LoVo (cell line): ENCODE measurements around the gene HOXA4.

Experiments
- DNase-seq: peaks from one replicate; pipeline ENCODE4 v3.0.0-alpha.2; 2016; ENCODE audit warnings: low spot score

The HOXA4 gene

GRCh38 chr7:27169658-27170425, 39.3 kb upstream of the HOXA4 start:
- peak; percentile 58 for DNase-seq

- peak; percentile 79 for DNase-seq
Measured at GRCh38 chr7:27168265-27168947, 37.8 kb upstream of the HOXA4 start.

GRCh38 chr7:27167916-27168264, 37.3 kb upstream of the HOXA4 start:
- peak; percentile 27 for DNase-seq

DNA sequence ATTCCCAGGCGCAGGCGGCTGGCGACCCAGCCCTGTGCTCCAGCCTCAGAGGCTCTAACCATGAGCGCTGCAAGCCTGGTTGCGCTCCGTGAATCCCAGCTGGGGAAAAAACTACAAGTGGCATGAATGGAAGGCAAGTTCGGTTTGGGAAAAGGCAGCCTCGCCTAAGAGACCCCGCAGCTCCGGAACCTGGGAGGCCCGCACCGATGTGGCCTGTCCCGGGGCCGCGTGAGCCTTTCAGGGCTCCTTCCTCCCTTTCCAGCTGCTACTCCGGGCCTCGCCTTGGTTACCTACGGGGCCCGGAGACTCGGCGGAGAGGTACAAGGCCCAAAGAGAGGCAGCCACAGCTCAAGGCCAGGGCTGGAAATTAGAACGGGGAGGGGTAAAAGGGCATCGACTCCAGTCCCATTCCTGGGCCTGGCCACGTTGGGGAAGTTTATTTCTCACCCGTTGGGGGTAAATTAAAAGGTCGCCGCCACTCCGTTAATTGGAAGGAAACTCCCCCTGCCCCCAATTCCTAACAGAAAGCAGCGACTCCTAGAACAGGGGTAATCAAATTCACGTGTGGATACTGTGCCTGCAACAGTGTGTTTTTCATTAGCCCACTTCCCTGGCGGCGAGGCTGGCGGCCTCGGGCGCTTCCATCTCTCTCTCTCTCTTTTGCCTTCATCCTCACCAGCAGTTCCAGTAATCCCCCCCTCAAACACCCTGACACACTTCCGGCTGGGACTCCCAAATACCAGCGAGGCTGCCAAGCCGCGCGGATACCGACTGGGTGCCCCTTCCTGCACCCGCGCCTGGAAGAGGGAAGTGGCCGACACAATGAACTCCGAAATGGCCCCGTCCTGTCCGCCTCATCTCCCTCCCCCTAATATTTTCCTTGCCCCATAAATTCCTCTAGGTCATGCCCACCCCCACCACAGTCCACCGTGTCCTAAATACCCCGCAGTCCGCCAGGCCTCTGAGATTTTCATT, 36.3 kb upstream of the HOXA4 start:
- peak; percentile 82 for DNase-seq

DNA sequence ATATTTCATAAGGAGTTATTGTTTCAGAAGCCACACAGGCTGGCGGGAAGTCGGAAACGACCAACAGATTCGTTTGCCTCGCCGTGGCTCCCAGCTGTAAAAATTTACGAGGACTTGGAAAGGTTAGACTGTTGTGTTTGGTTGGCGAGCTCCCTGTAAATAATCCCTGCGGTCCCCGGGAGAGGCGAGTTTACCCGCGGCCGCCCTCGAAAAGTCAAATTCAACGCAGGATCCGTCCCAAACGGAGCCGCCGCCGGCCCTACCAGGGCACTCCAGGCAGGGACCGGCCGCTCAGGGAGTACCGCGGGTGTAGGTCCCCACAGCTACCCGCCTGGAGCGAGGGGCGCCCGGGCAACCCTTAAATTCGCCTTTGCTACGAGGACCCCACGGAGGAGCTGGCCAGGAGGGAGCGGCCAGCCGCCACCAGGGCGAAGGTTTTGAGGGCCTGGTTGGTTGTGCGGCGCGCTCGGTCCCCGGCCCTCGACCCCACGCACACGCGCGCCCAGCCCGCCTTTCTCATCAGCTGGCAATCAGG, 35.5 kb upstream of the HOXA4 start:
- DNase-seq, result no peak

GRCh38 chr7:27165089-27165995, 34.8 kb upstream of the HOXA4 start, which contains the start of gene HOXA9:
Gene HOXA9, minus strand, starts transcription at chr7:27165537. Its CDS starts 80 bp downstream, at chr7:27165457.
- peak; percentile 99 for DNase-seq

- peak; percentile 57 for DNase-seq
Measured at GRCh38 chr7:27164367-27165088, 34.0 kb upstream of the HOXA4 start.

DNA sequence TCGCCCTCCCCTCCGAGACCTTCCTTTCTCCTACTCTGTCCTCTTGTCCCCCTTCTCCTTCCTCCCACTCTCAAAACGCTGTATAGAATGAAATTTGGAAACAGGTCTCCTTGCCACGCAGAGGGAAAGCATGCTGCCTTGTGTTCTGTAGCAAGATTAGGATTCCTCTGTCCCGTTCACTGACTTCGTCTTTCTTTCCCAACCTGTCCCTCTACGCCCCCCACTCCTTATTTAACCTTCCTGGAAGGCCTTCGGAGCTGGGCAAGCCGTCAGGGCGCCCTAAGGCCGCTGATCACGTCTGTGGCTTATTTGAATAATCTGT, 33.4 kb upstream of the HOXA4 start:
- no peak for DNase-seq

DNA sequence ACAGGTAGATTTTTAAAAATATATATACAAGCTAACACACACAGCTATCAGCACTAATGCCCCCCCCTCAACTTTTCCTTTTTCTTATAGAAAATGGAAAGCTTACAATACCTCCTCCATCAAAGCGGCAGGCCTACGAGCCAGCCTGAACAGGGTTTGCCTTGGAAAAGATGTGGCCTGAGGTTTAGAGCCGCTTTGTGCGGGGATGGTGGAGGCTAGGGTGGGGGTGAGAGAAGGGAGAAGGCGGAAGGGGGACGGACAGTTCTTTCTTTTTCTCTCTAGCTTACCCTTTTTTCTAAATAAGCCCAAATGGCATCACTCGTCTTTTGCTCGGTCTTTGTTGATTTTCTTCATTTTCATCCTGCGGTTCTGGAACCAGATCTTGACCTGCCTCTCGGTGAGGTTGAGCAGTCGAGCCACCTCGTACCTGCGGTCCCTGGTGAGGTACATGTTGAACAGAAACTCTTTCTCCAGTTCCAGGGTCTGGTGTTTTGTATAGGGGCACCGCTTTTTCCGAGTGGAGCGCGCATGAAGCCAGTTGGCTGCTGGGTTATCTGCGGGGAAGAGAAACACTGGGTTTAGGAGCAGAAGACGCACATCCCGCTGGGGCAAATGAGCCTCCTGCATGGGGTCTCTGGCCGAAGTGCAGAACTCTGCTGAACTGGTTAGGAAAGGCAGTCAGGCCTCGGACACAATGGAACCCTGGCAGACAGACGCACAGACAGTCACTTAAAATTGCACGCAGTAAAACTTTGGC, 32.9 kb upstream of the HOXA4 start:
- peak; percentile 24 for DNase-seq

GRCh38 chr7:27162561-27163287, 32.2 kb upstream of the HOXA4 start:
- DNase-seq, result peak; percentile 19

DNA sequence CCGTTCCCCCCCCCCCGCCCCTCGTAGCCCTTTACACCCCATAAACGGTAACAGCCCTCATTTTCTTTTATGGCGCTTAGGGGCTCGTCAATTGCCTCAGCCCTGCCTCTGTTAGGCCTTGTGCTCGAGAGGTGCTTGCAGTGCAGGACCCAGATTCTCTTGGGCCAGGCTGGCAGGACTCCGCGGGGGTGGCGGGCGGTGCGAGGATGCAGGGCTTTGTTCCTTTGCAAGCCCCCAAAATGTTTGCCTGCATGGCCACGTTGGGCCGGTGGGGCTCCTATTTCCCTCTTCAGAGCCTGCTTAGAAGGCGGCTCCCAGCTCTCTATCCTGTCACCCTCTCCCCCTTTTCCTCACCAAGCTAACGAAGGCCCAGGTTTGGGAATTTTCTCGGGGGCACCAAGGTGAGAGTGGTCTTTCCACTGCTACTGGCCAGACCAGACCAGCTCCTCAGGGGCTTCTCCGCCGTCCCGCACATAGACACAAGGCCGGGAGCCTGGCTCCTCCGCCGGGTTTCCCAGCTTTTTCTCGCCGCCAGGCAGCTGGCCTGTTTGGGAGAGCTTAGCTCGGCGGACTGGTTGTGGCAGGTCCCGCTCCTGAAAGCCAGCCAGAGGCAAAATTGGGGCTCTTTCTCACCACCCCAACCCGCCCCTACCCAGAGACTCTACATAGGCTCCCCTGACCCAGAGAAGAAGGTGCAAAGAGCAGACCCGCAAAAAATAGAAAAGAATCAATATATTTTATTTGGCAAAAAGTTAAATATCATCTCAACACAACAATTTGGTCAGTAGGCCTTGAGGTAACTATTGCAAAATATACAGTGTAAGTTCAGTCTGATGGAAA, 31.4 kb upstream of the HOXA4 start:
- DNase-seq, result peak; percentile 43

DNA sequence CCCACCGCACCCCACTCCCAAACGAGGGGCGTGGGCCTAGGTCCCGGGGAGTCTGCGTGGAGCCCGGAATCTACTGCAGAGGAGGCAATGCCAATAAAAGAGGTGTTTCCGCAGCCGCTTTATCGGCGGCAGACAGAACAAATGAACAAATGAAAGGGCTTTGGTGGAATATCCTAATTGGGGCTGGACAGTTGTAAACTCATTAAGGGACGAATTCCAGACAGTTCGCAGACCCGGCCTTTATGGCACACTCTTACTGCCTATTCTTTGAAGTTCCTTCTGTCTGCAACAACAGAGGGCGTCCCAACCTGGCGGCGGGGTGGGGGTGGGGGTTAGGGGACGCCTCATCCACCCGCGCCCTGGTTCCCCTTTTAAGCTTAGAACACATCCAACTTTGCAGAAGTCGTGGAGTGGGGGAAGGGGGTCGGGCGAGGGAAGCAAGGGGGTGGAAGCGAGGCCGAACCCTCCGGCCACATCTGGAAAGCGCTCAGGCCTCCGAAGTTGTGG, 30.7 kb upstream of the HOXA4 start:
- peak; percentile 75 for DNase-seq

- DNase-seq, result peak; percentile 95
Measured at GRCh38 chr7:27160546-27161213, 30.1 kb upstream of the HOXA4 start.

DNA sequence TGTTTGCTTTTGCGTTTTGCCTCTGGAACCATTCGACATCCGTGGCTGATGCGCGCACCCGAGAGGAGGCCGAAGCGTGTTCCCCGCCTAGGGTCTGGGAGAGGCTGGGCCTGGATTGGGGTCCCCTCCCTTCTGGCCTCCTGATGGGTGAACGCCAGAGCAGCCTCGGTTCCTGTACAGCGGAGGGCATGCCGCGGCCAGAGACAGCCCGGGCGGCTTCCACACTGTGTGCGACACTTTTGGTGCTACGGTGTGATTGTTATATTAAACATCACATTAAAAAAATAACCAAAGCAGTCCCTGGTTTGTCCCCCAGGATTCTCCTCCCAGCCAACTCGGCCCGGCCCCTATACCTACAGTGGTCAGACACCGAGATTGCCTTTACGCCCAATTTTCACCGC, 29.6 kb upstream of the HOXA4 start:
- peak; percentile 37 for DNase-seq

DNA sequence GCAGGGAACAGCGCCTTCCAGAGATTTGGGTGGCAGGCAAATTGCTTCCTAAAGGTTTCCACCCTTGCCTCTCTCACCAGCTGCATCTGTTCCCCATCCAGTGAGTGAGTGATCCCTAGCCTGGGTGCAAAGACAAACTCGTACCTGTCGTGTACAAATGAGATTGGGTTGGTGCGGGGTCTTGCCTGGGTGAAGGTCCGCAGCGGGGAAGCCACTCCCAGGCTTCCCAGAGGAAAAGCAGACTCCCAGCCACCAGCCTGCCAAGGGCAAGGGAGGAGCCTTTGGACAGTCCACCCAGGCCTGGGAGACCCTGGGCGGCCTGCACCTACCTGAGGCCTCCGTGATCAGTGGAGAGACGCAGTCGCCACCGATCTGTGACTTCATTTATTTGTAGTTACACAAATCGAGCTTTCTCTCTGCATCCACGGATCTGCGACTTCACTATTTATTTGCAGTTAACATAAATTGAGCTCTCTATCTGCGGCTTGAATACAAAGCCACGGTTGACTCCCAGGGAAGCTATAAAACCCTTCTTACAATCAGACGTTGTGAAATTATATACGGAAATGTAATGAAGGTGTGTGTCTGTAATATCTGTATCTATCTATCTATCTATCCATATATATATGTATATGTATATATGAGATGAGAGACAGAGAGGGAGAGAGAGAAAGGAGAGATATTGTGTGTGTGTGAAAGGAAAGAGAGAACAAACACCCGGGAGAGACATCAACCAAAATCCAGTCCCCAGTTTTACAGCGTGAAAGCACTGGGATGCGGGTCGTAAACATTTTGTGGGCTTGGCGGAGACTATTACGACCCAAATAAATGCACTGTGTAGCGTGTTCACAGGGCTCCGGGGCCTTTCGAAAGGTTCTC, 28.9 kb upstream of the HOXA4 start:
- DNase-seq, result peak; percentile 40
